H9 (cell line): Measurements from ENCODE around the gene SYCE1. TPM values are rescaled to one million over a fixed set of nuclear protein-coding genes. Genes with fewer than 3 reads are reported as not detected.
"Not testable (repeated sequence)": the region's sequence is repeated elsewhere in the genome, so short reads cannot be mapped to it uniquely, and the experiment has no call there.

ENCODE experiments used
- DNase-seq: peaks from one replicate; pipeline ENCODE4 v3.0.0-alpha.2; 2017
- H2AFZ ChIP-seq: one replicate; pipeline ENCODE4 v1.6.1; 2013; ENCODE audit warnings: mild to moderate bottlenecking, low read length, control low read depth, moderate library complexity
- H2AK5ac ChIP-seq: 2 replicates; pipeline ENCODE4 v1.6.1; 2013; ENCODE audit warnings: low read length, control low read depth, mixed read lengths; ENCODE audit not compliant: insufficient read length
- H2BK120ac ChIP-seq: one replicate; pipeline ENCODE4 v1.6.1; 2013; ENCODE audit warnings: low read depth, mild to moderate bottlenecking, low read length, control low read depth, inconsistent platforms; ENCODE audit not compliant: poor library complexity, severe bottlenecking
- H2BK12ac ChIP-seq: 2 replicates; pipeline ENCODE4 v1.6.1; 2013; ENCODE audit warnings: low read length, control low read depth, mixed read lengths, low read depth; ENCODE audit not compliant: insufficient read length
- H2BK15ac ChIP-seq: 2 replicates; pipeline ENCODE4 v1.6.1; 2013; ENCODE audit warnings: low read depth, low read length, control low read depth
- H2BK20ac ChIP-seq: one replicate; pipeline ENCODE4 v1.6.1; 2013; ENCODE audit warnings: low read depth, mild to moderate bottlenecking, low read length, control low read depth, inconsistent platforms; ENCODE audit not compliant: poor library complexity, severe bottlenecking
- H2BK5ac ChIP-seq: 2 replicates; pipeline ENCODE4 v1.6.1; 2013; ENCODE audit warnings: low read length, control low read depth, mixed read lengths; ENCODE audit not compliant: insufficient read length
- H3K14ac ChIP-seq: 2 replicates; pipeline ENCODE4 v1.6.1; 2013; ENCODE audit warnings: low read length, control low read depth; ENCODE audit not compliant: insufficient read depth
- H3K18ac ChIP-seq: 2 replicates; pipeline ENCODE4 v1.6.1; 2013; ENCODE audit warnings: low read depth, mild to moderate bottlenecking, mixed read lengths, low read length, control low read depth; ENCODE audit not compliant: insufficient read length
- H3K23ac ChIP-seq: 2 replicates; pipeline ENCODE4 v1.6.1; 2013; ENCODE audit warnings: low read length, control low read depth, mixed read lengths, low read depth; ENCODE audit not compliant: insufficient read length
- H3K23me2 ChIP-seq: 2 replicates; pipeline ENCODE4 v1.6.1; 2013; ENCODE audit warnings: low read depth, mild to moderate bottlenecking, mixed read lengths, low read length, control low read depth; ENCODE audit not compliant: insufficient read length, poor library complexity, severe bottlenecking
- H3K27ac ChIP-seq: 2 replicates; pipeline ENCODE4 v1.5.1; 2013; ENCODE audit warnings: low read length, control low read depth, mixed read lengths, low read depth; ENCODE audit not compliant: insufficient read length
- H3K27me3 ChIP-seq: 2 replicates; pipeline ENCODE4 v1.6.1; 2013; ENCODE audit warnings: low read length, control low read depth, inconsistent platforms; ENCODE audit not compliant: insufficient read depth
- H3K4ac ChIP-seq: 2 replicates; pipeline ENCODE4 v1.6.1; 2013; ENCODE audit warnings: low read depth, mild to moderate bottlenecking, control low read depth, inconsistent platforms, low read length, moderate library complexity
- H3K4me1 ChIP-seq: 2 replicates; pipeline ENCODE4 v1.6.1; 2013; ENCODE audit warnings: low read length, control low read depth, inconsistent platforms; ENCODE audit not compliant: insufficient read depth
- H3K4me2 ChIP-seq: 2 replicates; pipeline ENCODE4 v1.6.1; 2013; ENCODE audit warnings: low read length, control low read depth, mixed read lengths; ENCODE audit not compliant: insufficient read length, insufficient read depth
- H3K56ac ChIP-seq: 2 replicates; pipeline ENCODE4 v1.6.1; 2013; ENCODE audit warnings: low read depth, mild to moderate bottlenecking, mixed read lengths, low read length, control low read depth; ENCODE audit not compliant: insufficient read length
- H3K79me1 ChIP-seq: 2 replicates; pipeline ENCODE4 v1.6.1; 2013; ENCODE audit warnings: low read depth, mild to moderate bottlenecking, moderate library complexity, low read length, control low read depth, inconsistent platforms; ENCODE audit not compliant: insufficient read depth, poor library complexity, severe bottlenecking
- H3K79me2 ChIP-seq: 2 replicates; pipeline ENCODE4 v1.6.1; 2013; ENCODE audit warnings: low read length, control low read depth, inconsistent platforms; ENCODE audit not compliant: insufficient read depth
- H3K9ac ChIP-seq: 2 replicates; pipeline ENCODE4 v1.6.1; 2013; ENCODE audit warnings: low read length, control low read depth, mixed read lengths; ENCODE audit not compliant: insufficient read length; ENCODE audit errors: extremely low read depth
- H3K9me3 ChIP-seq: one replicate; pipeline ENCODE4 v1.6.1; 2013; ENCODE audit warnings: low read depth, low read length, inconsistent platforms; ENCODE audit not compliant: control insufficient read depth
- H3T11ph ChIP-seq: one replicate; pipeline ENCODE4 v1.6.1; 2013; ENCODE audit warnings: mild to moderate bottlenecking, low read length, control low read depth, inconsistent platforms
- H4K20me1 ChIP-seq: one replicate; pipeline ENCODE4 v1.6.1; 2013; ENCODE audit not compliant: control insufficient read depth, insufficient read length, insufficient read depth
- H4K5ac ChIP-seq: 2 replicates; pipeline ENCODE4 v1.6.1; 2013; ENCODE audit warnings: low read depth, mild to moderate bottlenecking, mixed read lengths, low read length, control low read depth; ENCODE audit not compliant: insufficient read length
- H4K8ac ChIP-seq: replicated peaks from 2 replicates; pipeline ENCODE4 v1.6.1; 2013; ENCODE audit warnings: low read length, control low read depth, mixed read lengths, low read depth; ENCODE audit not compliant: insufficient read length
- H4K91ac ChIP-seq: 2 replicates; pipeline ENCODE4 v1.6.1; 2013; ENCODE audit warnings: low read depth, mild to moderate bottlenecking, moderate library complexity, mixed read lengths, low read length, control low read depth; ENCODE audit not compliant: insufficient read length
- H3K27ac Mint-ChIP-seq, 3 experiments: 2 replicates in 2 of 3; 3 replicates in 1 of 3; pipeline ENCODE4 v1.8.0; 2020 to 2021; ENCODE audit warnings: mixed read lengths in 3 of 3, mild to moderate bottlenecking in 1 of 3, moderate library complexity in 1 of 3
- H3K27me3 Mint-ChIP-seq: 2 replicates; pipeline ENCODE4 v1.8.0; 2021; ENCODE audit warnings: low read depth, mild to moderate bottlenecking, moderate library complexity, mixed read lengths
- H3K36me3 Mint-ChIP-seq, 3 experiments: 2 replicates in 2 of 3; 3 replicates in 1 of 3; pipeline ENCODE4 v1.8.0; 2020 to 2021; ENCODE audit warnings: low read depth in 3 of 3, mixed read lengths in 3 of 3; ENCODE audit not compliant: insufficient read depth in 1 of 3
- H3K4me1 Mint-ChIP-seq, 2 experiments: 2 replicates each; pipeline ENCODE4 v1.8.0; 2020; ENCODE audit warnings: mixed read lengths in 2 of 2
- H3K4me3 Mint-ChIP-seq, 2 experiments: 2 replicates in 1 of 2; 3 replicates in 1 of 2; pipeline ENCODE4 v1.8.0; 2020 to 2021; ENCODE audit warnings: mild to moderate bottlenecking in 2 of 2, mixed read lengths in 2 of 2, moderate library complexity in 1 of 2
- H3K9me3 Mint-ChIP-seq, 2 experiments: 2 replicates in 1 of 2; 3 replicates in 1 of 2; pipeline ENCODE4 v1.8.0; 2020; ENCODE audit warnings: mild to moderate bottlenecking in 2 of 2, mixed read lengths in 2 of 2, moderate library complexity in 1 of 2
- CTCF ChIP-seq: fragments of 200-600 bp; sonication (generic); conservative IDR thresholded peaks from 3 replicates; pipeline ENCODE4 v1.8.0; 2021; ENCODE audit warnings: antibody characterized with exemption, mild to moderate bottlenecking
- WGBS: extraction: QIAGEN DNeasy Blood & Tissue Kit; methylation state at CpG from one replicate; pipeline ENCODE4 v1.1.7; 2013; ENCODE audit warnings: missing lambda C conversion rate, low lambda C conversion rate, mixed read lengths; ENCODE audit not compliant: insufficient read length; ENCODE audit errors: extremely low coverage; 5-methylcytosine and 5-hydroxymethylcytosine counted together
- total RNA-seq: library from RNA; stranded (reverse); gene quantifications from 2 replicates; pipeline ENCODE4 v1.2.1, GENCODE V29; 2021

The SYCE1 gene
- total RNA-seq, 1 experiment from 2014 or later: not detected

GRCh38 chr10:133608855-133609254 is 43.5 kb upstream of the SYCE1 start:
- H3K14ac ChIP-seq: no peak overlapping the region
- no peak overlapping the region for H4K91ac ChIP-seq
- H4K20me1 ChIP-seq: no peaks in the 10 kb centered on the region
- H3K18ac ChIP-seq: no peak overlapping the region
- H3K79me2 ChIP-seq: no peaks in the 10 kb centered on the region; the same call in 1 of the 2 replicates
- no peak overlapping the region for H4K8ac ChIP-seq
- H2BK5ac ChIP-seq: no peak overlapping the region
- H3K27me3 ChIP-seq: no peaks in the 10 kb centered on the region
- no peak overlapping the region for H3K27ac ChIP-seq
- H3K23ac ChIP-seq: no peak overlapping the region
- H2BK15ac ChIP-seq: no peak overlapping the region
- no peak overlapping the region for H3K9ac ChIP-seq
- H3K9me3 ChIP-seq: peaks cover 71% of the 10 kb centered on the region
- Mint-ChIP-seq H3K36me3 (peaks cover 14 to 46% (median 17%) of the 10 kb centered on the region in 3 experiments), H3K9me3 (peaks cover 91 to 94% of the 10 kb centered on the region in 2 experiments), H3K27me3 (peaks cover 2% of the 10 kb centered on the region), H3K27ac (no peak overlapping the region), H3K4me1 (no peaks in the 10 kb centered on the region), H3K4me3 (no peak overlapping the region)
- TF ChIP-seq CTCF: no peak; the same call in 2 of the 3 replicates
- H3K4me1 ChIP-seq: no peaks in the 10 kb centered on the region
- no peaks in the 10 kb centered on the region for H3K79me1 ChIP-seq
- H2AFZ ChIP-seq: no peak overlapping the region
- H3K23me2 ChIP-seq: no peaks in the 10 kb centered on the region
- DNase-seq: no peak
- no peak overlapping the region for H2AK5ac ChIP-seq
- WGBS: no CpG with 5 or more reads among the region's 3 CpGs
- no peak overlapping the region for H2BK20ac ChIP-seq
- no peak overlapping the region for H3T11ph ChIP-seq
- H3K4me2 ChIP-seq: no peak overlapping the region
- no peak overlapping the region for H3K56ac ChIP-seq
- H4K5ac ChIP-seq: no peak overlapping the region
- no peak overlapping the region for H2BK120ac ChIP-seq
- H3K4ac ChIP-seq: no peak overlapping the region
- no peak overlapping the region for H2BK12ac ChIP-seq

DNA sequence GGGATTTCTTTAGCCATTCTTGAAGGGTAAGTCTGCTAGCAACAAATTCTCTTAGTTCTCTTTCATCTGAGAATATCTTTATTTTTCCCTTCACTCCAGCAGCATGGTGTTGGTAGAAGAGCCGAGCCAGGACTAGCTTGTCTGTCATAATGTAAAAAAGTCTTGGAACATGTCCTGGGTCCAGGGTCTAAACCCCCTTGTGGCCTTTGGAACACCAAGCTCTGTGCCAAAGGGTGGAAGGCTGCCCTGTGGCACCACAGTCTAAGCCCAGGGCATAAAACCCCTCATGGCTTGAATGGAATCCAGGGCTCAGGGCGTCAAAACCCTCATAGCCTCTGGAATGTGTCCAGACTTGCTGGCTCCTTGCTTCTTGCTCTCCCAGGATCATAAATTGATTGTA is 38.1 kb upstream of the SYCE1 start:
- Mint-ChIP-seq H3K36me3 (peaks cover 2 to 30% (median 9%) of the 10 kb centered on the region in 3 experiments; a peak in 5 of 7 replicates), H3K9me3 (peaks cover 90 to 91% of the 10 kb centered on the region in 2 experiments)
- H3K27me3 ChIP-seq, H3K4me3 Mint-ChIP-seq, H4K5ac ChIP-seq, H2BK20ac ChIP-seq, H2BK12ac ChIP-seq, H3K23me2 ChIP-seq, H2BK5ac ChIP-seq, H3K4me1 Mint-ChIP-seq, H3K4ac ChIP-seq, H3K27me3 Mint-ChIP-seq, H3K79me1 ChIP-seq, H3K14ac ChIP-seq, H3K9ac ChIP-seq, DNase-seq, H4K20me1 ChIP-seq, H3T11ph ChIP-seq, H3K23ac ChIP-seq, H3K4me1 ChIP-seq, H2BK120ac ChIP-seq, H2AK5ac ChIP-seq, H4K91ac ChIP-seq, H3K79me2 ChIP-seq, H2BK15ac ChIP-seq, H3K27ac ChIP-seq, H3K27ac Mint-ChIP-seq, H2AFZ ChIP-seq, H3K56ac ChIP-seq, H4K8ac ChIP-seq, H3K18ac ChIP-seq, H3K4me2 ChIP-seq: not testable (repeated sequence)
- peaks cover 77% of the 10 kb centered on the region for H3K9me3 ChIP-seq
- WGBS: no CpG with 5 or more reads among the region's 2 CpGs
